Right atrium auricular region (tissue), 2 donors: ENCODE results near the gene ME3. TPM values are rescaled to one million over a fixed set of nuclear protein-coding genes. Genes with fewer than 3 reads are reported as not detected.

ENCODE experiments used
- DNase-seq: peaks from one replicate; pipeline ENCODE4 v3.0.0-alpha.2; 2019; ENCODE audit warnings: low spot score
- H3K27ac ChIP-seq, 2 donors: fragments of 200-600 bp; sonication (generic); 1 replicate in 1 of 2; 2 replicates in 1 of 2; pipeline ENCODE4 v1.5.1; 2016 to 2019
- H3K27me3 ChIP-seq, 2 donors: fragments of 200-600 bp; sonication (generic); one replicate each; pipeline versions ENCODE4 v1.5.1 to v1.6.0; 2017 to 2019
- H3K36me3 ChIP-seq: fragments of 200-600 bp; sonication (generic); one replicate; pipeline ENCODE4 v1.5.1; 2016
- H3K4me1 ChIP-seq, 2 donors: fragments of 200-600 bp; sonication (generic); one replicate each; pipeline versions ENCODE4 v1.5.1 to v1.6.0; 2017 to 2019
- H3K4me3 ChIP-seq, 2 donors: fragments of 200-600 bp; sonication (generic); 1 replicate in 1 of 2; 2 replicates in 1 of 2; pipeline ENCODE4 v1.5.1; 2017 to 2019; ENCODE audit warnings: mild to moderate bottlenecking in 1 of 2, moderate library complexity in 1 of 2
- H3K9me3 ChIP-seq, 2 donors: fragments of 200-600 bp; sonication (generic); one replicate each; pipeline ENCODE4 v1.5.1; 2019
- CTCF ChIP-seq, 2 donors: fragments of 200-600 bp; sonication (generic); IDR thresholded peaks; one replicate each; pipeline ENCODE4 v1.5.1; 2019; ENCODE audit warnings: antibody characterized with exemption in 2 of 2
- total RNA-seq, 2 donors: library from RNA; depleted of rRNA; stranded (reverse); fragments of >200 nt; gene quantifications; one replicate each; pipeline ENCODE4 v1.1.0, GENCODE V29; 2016

Gene ME3
- total RNA-seq, 2 donors from 2014 or later: 20.5 to 33.1 TPM

DNA sequence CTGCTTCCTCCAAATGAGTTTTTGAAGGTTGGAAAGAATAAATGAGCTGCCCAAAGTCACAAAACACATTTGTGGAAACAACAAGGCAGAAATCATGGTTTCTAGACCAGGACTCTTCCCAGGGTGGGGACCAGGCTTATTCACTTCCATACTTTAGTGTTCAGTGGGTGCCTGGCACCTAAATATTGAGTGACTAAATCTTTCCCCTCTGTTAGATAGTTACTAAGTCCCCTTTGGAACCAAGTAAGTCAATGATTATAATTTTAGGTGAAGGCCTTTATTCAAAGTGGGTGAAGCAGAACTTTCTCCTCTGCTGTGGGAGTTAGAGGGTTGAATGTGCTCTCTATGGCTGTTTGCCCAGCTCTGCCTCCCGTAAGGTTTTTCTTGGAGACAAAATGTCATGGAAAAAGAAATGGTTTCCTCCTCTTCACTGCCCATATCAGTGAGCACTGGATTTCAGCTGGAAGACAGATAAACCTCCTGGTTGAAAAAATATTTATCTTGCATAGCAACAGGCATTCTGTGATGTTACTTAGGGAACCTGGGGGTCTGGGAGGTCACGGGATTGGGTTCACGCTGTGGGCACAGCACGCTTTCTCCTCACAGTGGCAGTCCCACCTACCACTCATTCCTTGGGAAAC is 179.9 kb downstream of the ME3 start:
- DNase-seq: no peak
- H3K36me3 ChIP-seq: no peaks in the 10 kb centered on the region
- no peak overlapping the region for H3K4me3 ChIP-seq
- no peaks in the 10 kb centered on the region for H3K27me3 ChIP-seq
- no peaks in the 10 kb centered on the region for H3K9me3 ChIP-seq
- peak overlapping the region in 1 of 2 donors; percentile 46 for H3K27ac ChIP-seq
- TF ChIP-seq CTCF (IDR thresholded peaks at IDR 0.05): no peak
- peaks cover 0 to 16% of the 10 kb centered on the region in 2 donors for H3K4me1 ChIP-seq

GRCh38 chr11:86491027-86491426 is 181.4 kb downstream of the ME3 start:
- TF ChIP-seq CTCF (IDR thresholded peaks at IDR 0.05): no peak
- Histone ChIP-seq H3K4me3 (no peak overlapping the region), H3K27ac (no peak overlapping the region), H3K4me1 (peaks cover 0 to 16% of the 10 kb centered on the region in 2 donors), H3K27me3 (no peaks in the 10 kb centered on the region), H3K9me3 (no peaks in the 10 kb centered on the region), H3K36me3 (no peaks in the 10 kb centered on the region)
- DNase-seq: no peak

- Histone ChIP-seq H3K9me3 (no peaks in the 10 kb centered on the region), H3K36me3 (no peaks in the 10 kb centered on the region), H3K4me3 (no peak overlapping the region), H3K27ac (no peak overlapping the region), H3K27me3 (no peaks in the 10 kb centered on the region), H3K4me1 (peaks cover 0 to 16% of the 10 kb centered on the region in 2 donors)
- DNase-seq: no peak
- TF ChIP-seq CTCF (IDR thresholded peaks at IDR 0.05): no peak
Observed at GRCh38 chr11:86490582-86490981, 181.8 kb downstream of the ME3 start.

GRCh38 chr11:86489442-86489841 is 183.0 kb downstream of the ME3 start:
- no peaks in the 10 kb centered on the region for H3K9me3 ChIP-seq
- no peak overlapping the region for H3K27ac ChIP-seq
- H3K4me3 ChIP-seq: no peak overlapping the region
- no peak for DNase-seq
- peaks cover 0 to 21% of the 10 kb centered on the region in 2 donors for H3K4me1 ChIP-seq
- no peaks in the 10 kb centered on the region for H3K36me3 ChIP-seq
- no peaks in the 10 kb centered on the region for H3K27me3 ChIP-seq
- no peak for TF ChIP-seq CTCF (IDR thresholded peaks at IDR 0.05)

- DNase-seq: no peak
- Histone ChIP-seq H3K36me3 (no peaks in the 10 kb centered on the region), H3K9me3 (no peaks in the 10 kb centered on the region), H3K27me3 (no peaks in the 10 kb centered on the region), H3K4me3 (no peak overlapping the region), H3K27ac (no peak overlapping the region), H3K4me1 (peaks cover 0 to 30% of the 10 kb centered on the region in 2 donors)
- no peak for TF ChIP-seq CTCF (IDR thresholded peaks at IDR 0.05)
Observed at GRCh38 chr11:86488553-86488952, 183.9 kb downstream of the ME3 start.

DNA sequence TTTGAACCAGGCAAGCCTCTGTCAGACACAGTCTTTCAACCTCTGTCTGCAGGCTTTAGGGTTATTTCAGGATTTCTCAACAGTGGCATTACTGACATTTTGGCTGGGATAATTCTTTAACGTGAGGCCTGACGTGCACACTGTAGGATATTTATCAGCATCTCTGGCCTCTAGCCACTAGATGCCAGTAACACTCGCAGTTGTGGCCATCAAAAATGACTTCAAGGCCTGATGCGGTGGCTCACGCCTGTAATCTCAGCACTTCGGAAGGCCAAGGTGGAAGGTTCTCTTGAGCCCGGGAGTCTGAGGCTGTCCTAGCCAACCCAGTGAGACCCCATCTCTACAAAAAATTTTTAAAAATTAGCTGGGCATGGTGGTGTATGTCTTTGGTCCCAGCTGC is 184.7 kb downstream of the ME3 start:
- no peak for TF ChIP-seq CTCF (IDR thresholded peaks at IDR 0.05)
- H3K36me3 ChIP-seq: no peaks in the 10 kb centered on the region
- H3K9me3 ChIP-seq: no peaks in the 10 kb centered on the region
- H3K27me3 ChIP-seq: no peaks in the 10 kb centered on the region
- peaks cover 0 to 29% of the 10 kb centered on the region in 2 donors for H3K4me1 ChIP-seq
- DNase-seq: no peak
- no peak overlapping the region for H3K27ac ChIP-seq
- H3K4me3 ChIP-seq: no peak overlapping the region
